HG03066 (cell line): ENCODE results near the gene CD69.
"Not testable (repeated sequence)": the region's sequence is repeated elsewhere in the genome, so short reads cannot be mapped to it uniquely, and the experiment has no call there.

Experiments
- ATAC-seq: cut with Tn5 transposase; IDR thresholded peaks from one replicate; pipeline ENCODE4 v1.9.1; 2021; ENCODE audit warnings: low read depth; ENCODE audit not compliant: unreplicated experiment

CD69 gene

DNA sequence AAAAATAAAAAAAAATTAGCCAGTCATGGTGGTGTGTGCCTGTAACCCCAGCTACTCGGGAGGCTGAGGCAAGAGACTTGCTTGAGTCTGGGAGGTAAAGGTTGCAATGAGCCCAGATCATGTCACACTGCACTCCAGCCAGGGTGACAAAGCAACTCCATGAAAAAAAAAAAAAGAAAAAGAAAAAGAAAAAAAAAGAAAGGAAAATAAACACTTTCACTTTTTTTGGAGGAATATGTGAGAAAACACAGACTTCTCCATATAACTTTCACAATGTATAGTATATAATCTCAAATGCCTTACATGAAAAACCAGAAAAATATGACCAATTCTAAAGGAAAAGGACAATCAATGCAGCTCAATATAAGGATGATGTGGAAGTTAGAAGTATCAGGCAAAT is 36.7 kb downstream of the CD69 start:
- no peak for ATAC-seq

DNA sequence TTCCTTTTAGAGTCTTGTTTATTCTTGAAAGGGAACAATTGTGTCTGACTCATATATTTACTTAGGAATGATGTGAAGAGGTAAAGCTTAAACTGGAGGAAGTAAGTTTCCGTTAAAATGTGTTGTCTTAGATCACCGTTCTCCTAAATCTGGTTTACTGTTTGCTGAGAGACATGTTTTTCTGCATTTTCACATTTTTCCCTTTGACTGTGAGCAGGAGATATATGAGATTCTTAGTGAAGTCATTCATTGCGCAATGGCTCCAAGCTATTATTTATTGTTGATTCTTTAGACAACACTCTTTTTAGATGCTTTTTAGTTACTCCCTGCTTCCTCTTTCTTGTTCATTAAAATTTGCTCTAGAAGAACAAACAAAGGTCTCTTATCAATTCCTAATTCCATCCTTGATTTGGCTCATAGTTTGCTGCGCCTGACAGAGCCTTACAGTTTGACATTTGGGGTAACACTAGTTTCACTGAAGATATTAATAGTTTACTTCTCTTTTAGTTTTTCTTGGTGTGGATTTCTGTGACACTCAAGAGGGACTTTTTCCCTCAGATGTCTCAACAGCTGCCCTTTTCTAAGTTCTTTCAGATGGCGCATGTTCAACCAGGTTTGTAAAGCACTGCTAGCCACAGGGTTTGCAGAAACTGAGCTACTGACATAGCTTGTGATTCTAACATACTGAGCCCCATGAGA is 39.2 kb downstream of the CD69 start:
- ATAC-seq = peak; percentile 52

GRCh38 chr12:9719790-9720189 is 40.9 kb downstream of the CD69 start:
- ATAC-seq = no peak

- no peak for ATAC-seq
Measured at GRCh38 chr12:9718968-9719367, 41.7 kb downstream of the CD69 start.

- no peak for ATAC-seq
Measured at GRCh38 chr12:9717070-9717925, 43.4 kb downstream of the CD69 start.

- peak; percentile 60 for ATAC-seq
Measured at GRCh38 chr12:9713032-9713558, 47.6 kb downstream of the CD69 start.

GRCh38 chr12:9711664-9712063 is 49.0 kb downstream of the CD69 start:
- ATAC-seq = no peak

- no peak for ATAC-seq
Measured at GRCh38 chr12:9710584-9711375, 49.9 kb downstream of the CD69 start.

DNA sequence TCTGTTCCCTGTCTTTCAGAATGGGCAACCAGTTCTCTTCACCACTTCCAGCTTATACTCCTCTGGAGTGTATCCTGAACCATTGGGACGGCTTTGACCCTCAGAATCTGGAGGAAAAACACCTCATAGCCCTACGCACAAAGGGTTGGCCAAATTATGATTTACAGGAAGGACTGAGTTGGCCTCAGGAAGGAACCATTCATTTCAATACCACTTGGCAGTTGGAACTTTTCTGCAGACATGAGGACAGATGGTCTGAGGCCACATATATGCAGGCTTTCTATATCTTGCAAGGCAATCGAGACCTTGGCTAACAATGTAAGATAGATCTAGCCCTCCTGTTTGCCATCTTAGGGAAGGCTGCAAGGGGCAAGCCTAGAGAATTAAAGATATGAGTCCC is 51.8 kb downstream of the CD69 start:
- ATAC-seq = no peak

- ATAC-seq = no peak
Measured at GRCh38 chr12:9707864-9708808, 52.6 kb downstream of the CD69 start.

DNA sequence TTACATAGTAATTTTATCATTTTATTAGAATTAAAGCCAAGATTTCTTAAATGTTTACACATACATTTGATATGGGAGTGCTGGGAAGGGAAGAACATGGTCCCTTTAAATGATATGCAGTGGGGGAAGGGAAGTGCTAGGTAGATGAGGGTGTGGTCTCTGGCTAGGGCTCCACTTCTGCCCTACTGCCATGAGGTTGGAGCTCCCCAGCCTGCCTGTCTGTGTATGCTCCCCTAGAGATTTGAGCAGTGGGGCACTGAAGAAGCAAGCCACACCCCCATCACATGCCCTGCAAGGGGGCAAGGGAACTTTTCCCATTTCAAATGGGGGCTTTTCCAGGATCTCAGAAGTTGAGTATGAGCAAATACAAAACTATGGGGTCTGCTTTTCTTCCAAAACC is 53.3 kb downstream of the CD69 start:
- no peak for ATAC-seq

- no peak for ATAC-seq
Measured at GRCh38 chr12:9706086-9706685, 54.5 kb downstream of the CD69 start.

GRCh38 chr12:9704561-9704960 is 56.1 kb downstream of the CD69 start:
- not testable (repeated sequence) for ATAC-seq
